Smooth muscle cell (in vitro differentiated cells): ENCODE results near the gene LRIG1. TPM values are rescaled to one million over a fixed set of nuclear protein-coding genes. Genes with fewer than 3 reads are reported as not detected.
A peak's percentile ranks its signal among the peaks of the same experiment; 100 is the strongest.

Experiments
- DNase-seq: peaks from one replicate; lab custom pipeline; 2025; ENCODE audit not compliant: unreplicated experiment; lab: John Stamatoyannopoulos, UW
- H2AFZ ChIP-seq: fragments of 200-600 bp; sonication (generic); 2 replicates; pipeline ENCODE4 v1.6.0; 2016; ENCODE audit warnings: antibody characterized with exemption, low read depth, mild to moderate bottlenecking
- H3F3A ChIP-seq: fragments of 200-600 bp; sonication (generic); 2 replicates; pipeline ENCODE4 v1.6.0; 2017; ENCODE audit warnings: antibody characterized with exemption, low read depth
- H3K27ac ChIP-seq: fragments of 200-600 bp; sonication (generic); 2 replicates; pipeline ENCODE4 v1.5.1; 2016; ENCODE audit warnings: low read depth, mild to moderate bottlenecking
- H3K27me3 ChIP-seq: fragments of 200-600 bp; sonication (generic); 2 replicates; pipeline ENCODE4 v1.6.1; 2016; ENCODE audit warnings: low read depth, mild to moderate bottlenecking
- H3K36me3 ChIP-seq: fragments of 200-600 bp; sonication (generic); 2 replicates; pipeline ENCODE4 v1.5.1; 2016; ENCODE audit warnings: low read depth
- H3K4me1 ChIP-seq: fragments of 200-600 bp; sonication (generic); 2 replicates; pipeline ENCODE4 v1.5.1; 2016; ENCODE audit warnings: low read depth
- H3K4me2 ChIP-seq: fragments of 200-600 bp; sonication (generic); 2 replicates; pipeline ENCODE4 v1.6.0; 2016; ENCODE audit warnings: mild to moderate bottlenecking
- H3K4me3 ChIP-seq: fragments of 200-600 bp; sonication (generic); 2 replicates; pipeline ENCODE4 v1.5.1; 2016; ENCODE audit warnings: mild to moderate bottlenecking
- H3K79me2 ChIP-seq: fragments of 200-600 bp; sonication (generic); 2 replicates; pipeline ENCODE4 v1.6.0; 2016; ENCODE audit warnings: low read depth, mild to moderate bottlenecking
- H3K9ac ChIP-seq: fragments of 200-600 bp; sonication (generic); 2 replicates; pipeline ENCODE4 v1.6.0; 2016; ENCODE audit warnings: low read depth
- H3K9me3 ChIP-seq: fragments of 200-600 bp; sonication (generic); replicated peaks from 2 replicates; pipeline ENCODE4 v1.5.1; 2016; ENCODE audit warnings: low read depth
- H4K20me1 ChIP-seq: fragments of 200-600 bp; sonication (generic); 2 replicates; pipeline ENCODE4 v1.6.0; 2016; ENCODE audit warnings: low read depth
- WGBS: methylation state at CpG from one replicate; pipeline ENCODE4 v1.1.7; 2016; ENCODE audit warnings: low lambda C conversion rate; 5-methylcytosine and 5-hydroxymethylcytosine counted together
- polyA plus RNA-seq: library from polyadenylated mRNA; unstranded; fragments of >200 nt; fragmentation: Nextera tagmentation; extraction: Ambion mirVana; gene quantifications from 2 replicates; pipeline ENCODE4 v1.2.1, GENCODE V29; 2016
- total RNA-seq: library from RNA; depleted of rRNA; stranded (reverse); fragments of >200 nt; gene quantifications from 2 replicates; pipeline ENCODE4 v1.2.3, GENCODE V29; 2014
- TF ChIP-seq, protein P1 (sequence below): fragments of 200-600 bp; sonication (generic); IDR thresholded peaks from 2 replicates; pipeline ENCODE4 v1.5.1; 2017; ENCODE audit warnings: borderline replicate concordance, mild to moderate bottlenecking, antibody characterized with exemption; ENCODE audit not compliant: insufficient read depth, poor library complexity, severe bottlenecking

The LRIG1 gene
- total and polyA plus RNA-seq, 2 experiments from 2014 or later = 26.5 to 31.3 TPM

DNA sequence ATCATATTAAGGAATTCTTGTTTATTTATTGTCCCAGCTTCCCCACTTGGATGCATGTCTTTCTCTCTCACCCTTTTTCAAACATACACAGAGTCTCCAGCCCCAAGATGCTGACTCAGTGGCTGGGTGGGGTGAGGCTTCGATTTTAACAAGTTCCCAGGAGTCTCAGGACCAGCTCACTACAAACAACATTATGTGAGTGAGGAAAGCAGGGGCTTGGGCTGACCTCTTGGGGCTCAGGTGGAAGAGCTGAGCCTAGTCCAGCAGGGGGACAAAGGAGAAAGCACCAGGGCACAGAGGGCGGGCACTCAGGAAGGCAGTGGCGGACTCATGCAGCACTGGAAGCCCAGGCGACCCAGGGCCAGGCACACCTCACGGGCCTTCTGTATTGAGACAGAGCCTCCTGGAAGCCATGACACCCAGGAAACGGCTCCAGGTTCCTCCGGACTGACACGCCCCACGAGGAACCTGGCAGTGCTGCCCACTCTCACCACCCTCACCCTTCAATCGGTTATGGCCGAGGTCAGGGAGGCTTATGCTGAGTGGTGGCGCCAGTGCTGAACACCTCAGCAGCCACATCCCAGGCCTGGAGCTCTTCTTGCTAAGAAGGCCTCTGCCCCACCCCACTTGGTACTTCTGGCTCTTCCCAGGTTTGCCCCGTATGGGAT, 97.4 kb downstream of the LRIG1 start:
- no peak for DNase-seq
- Histone ChIP-seq H3K36me3 (no peaks in the 10 kb centered on the region), H3K4me2 (peak overlapping the region; percentile 59), H3K4me3 (no peak overlapping the region), H3K4me1 (peaks cover 32% of the 10 kb centered on the region), H3K27me3 (no peaks in the 10 kb centered on the region), H4K20me1 (no peaks in the 10 kb centered on the region), H3K9me3 (no peaks in the 10 kb centered on the region), H3K79me2 (peaks cover 5% of the 10 kb centered on the region), H3F3A (peaks cover 7% of the 10 kb centered on the region), H3K27ac (no peak overlapping the region), H3K9ac (no peak overlapping the region), H2AFZ (no peak overlapping the region)
- TF ChIP-seq, protein P1, sequence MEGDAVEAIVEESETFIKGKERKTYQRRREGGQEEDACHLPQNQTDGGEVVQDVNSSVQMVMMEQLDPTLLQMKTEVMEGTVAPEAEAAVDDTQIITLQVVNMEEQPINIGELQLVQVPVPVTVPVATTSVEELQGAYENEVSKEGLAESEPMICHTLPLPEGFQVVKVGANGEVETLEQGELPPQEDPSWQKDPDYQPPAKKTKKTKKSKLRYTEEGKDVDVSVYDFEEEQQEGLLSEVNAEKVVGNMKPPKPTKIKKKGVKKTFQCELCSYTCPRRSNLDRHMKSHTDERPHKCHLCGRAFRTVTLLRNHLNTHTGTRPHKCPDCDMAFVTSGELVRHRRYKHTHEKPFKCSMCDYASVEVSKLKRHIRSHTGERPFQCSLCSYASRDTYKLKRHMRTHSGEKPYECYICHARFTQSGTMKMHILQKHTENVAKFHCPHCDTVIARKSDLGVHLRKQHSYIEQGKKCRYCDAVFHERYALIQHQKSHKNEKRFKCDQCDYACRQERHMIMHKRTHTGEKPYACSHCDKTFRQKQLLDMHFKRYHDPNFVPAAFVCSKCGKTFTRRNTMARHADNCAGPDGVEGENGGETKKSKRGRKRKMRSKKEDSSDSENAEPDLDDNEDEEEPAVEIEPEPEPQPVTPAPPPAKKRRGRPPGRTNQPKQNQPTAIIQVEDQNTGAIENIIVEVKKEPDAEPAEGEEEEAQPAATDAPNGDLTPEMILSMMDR = no peak
- WGBS = 83% methylated on average over 13 of the region's 13 CpGs

DNA sequence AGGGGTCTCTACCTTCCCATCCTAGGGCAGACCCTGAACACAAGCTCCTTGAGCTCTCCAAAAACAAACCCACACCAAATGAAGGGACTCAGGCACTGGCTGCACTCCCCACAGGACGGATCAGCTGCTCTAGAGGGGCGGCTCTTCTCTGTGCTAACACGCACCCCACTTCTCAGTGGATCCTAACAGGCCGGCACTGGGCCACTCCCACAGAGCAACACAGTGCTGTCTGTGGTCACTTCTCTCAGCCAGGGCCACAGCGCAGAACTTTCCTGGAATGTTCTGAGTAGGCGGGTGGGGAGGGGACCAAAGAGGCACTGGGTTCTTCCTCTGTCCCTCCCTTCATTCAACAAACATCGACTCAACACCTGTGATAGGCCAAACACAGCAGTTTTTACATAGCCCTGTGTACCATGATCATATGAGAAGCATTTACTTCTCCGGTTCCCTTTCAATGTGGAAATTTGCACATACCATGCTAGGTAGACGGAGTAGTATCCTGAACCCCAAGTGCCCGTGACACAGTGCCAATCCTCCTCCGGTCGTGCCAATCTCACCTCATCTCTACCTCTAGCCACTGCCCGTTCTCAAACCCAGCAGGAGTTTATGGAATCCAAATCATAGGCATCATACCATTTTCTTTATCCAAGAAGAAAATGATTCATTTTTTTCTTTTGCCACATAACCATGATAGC, 98.1 kb downstream of the LRIG1 start:
- H4K20me1 ChIP-seq = no peaks in the 10 kb centered on the region
- 76% methylated on average over 13 of the region's 13 CpGs for WGBS
- peak overlapping the region; percentile 59 for H3K4me2 ChIP-seq
- peaks cover 7% of the 10 kb centered on the region for H3F3A ChIP-seq
- H3K27ac ChIP-seq = no peak overlapping the region
- peaks cover 32% of the 10 kb centered on the region for H3K4me1 ChIP-seq
- H3K79me2 ChIP-seq = peaks cover 5% of the 10 kb centered on the region
- no peaks in the 10 kb centered on the region for H3K27me3 ChIP-seq
- no peak overlapping the region for H3K4me3 ChIP-seq
- H3K9ac ChIP-seq = no peak overlapping the region
- no peaks in the 10 kb centered on the region for H3K9me3 ChIP-seq
- H3K36me3 ChIP-seq = no peaks in the 10 kb centered on the region
- H2AFZ ChIP-seq = no peak overlapping the region
- TF ChIP-seq, protein P1 = no peak
- DNase-seq = no peak

DNA sequence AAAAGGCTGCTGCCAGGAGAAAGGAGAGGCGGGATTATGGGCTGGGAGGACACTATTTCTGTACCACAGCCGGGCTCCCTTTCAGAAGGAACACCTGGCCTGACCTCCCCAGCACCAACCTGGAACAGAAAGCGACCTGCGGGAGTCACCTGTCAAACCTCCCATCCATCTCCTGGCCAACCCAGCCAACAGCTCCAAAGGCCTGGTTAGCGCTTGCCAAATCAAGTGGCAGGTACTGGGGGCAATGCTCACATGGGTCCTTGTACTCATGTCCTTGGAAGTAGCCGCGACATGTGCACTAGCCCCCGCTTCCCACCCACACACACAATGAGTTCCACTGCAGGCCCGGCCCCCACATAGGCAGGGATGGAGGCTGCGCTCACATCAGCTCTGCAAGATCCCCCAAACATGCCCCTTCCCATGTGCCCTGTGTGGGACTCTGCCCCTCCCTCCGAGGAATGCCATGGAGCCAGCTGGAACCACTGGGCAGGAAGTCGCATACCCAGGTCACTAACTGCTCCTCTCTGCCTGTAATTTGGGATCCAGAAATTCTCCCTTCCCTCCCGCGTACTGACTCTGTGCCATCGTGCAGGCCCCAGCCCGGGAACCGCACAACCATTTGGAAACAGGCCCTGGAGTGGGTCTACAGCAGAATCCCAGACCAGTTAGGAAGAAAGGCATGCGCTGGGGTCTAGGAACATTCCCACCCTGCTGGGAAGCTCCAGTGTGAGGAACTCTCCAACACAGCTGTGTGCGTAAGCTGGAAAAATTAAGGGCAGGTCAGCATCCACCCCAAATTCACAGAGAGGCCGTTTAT, 98.9 kb downstream of the LRIG1 start:
- WGBS = 94% methylated on average over 20 of the region's 20 CpGs
- Histone ChIP-seq H3K4me3 (no peak overlapping the region), H3K27ac (no peak overlapping the region), H3K9me3 (no peaks in the 10 kb centered on the region), H3F3A (peaks cover under 1% of the 10 kb centered on the region), H3K9ac (no peak overlapping the region), H3K27me3 (no peaks in the 10 kb centered on the region), H3K36me3 (no peaks in the 10 kb centered on the region), H4K20me1 (no peaks in the 10 kb centered on the region), H3K4me2 (no peak overlapping the region), H3K4me1 (peaks cover 32% of the 10 kb centered on the region), H3K79me2 (peaks cover 5% of the 10 kb centered on the region), H2AFZ (no peak overlapping the region)
- TF ChIP-seq, protein P1 = no peak
- no peak for DNase-seq
